RWPE2 (cell line): ENCODE data around the gene XPR1.

ENCODE experiments used
- ATAC-seq: fragments of 200-7000 bp; cut with Tn5 transposase; 3 replicates; pipeline ENCODE4 v1.9.1; 2021; ENCODE audit warnings: low read depth
- DNase-seq: peaks from one replicate; pipeline ENCODE4 v3.0.0-alpha.2; 2020; ENCODE audit warnings: low spot score
- H3K27ac ChIP-seq: fragments of 450-650 bp; 2 replicates; pipeline ENCODE4 v1.5.1; 2017; ENCODE audit warnings: mild to moderate bottlenecking; ENCODE audit not compliant: poor library complexity, severe bottlenecking
- H3K27me3 ChIP-seq: fragments of 250-450 bp; sonication (Bioruptor Pico); 2 replicates; pipeline ENCODE4 v1.5.1; 2021; ENCODE audit warnings: mild to moderate bottlenecking, moderate library complexity; ENCODE audit not compliant: insufficient read depth, poor library complexity, severe bottlenecking
- H3K36me3 ChIP-seq: fragments of 250-450 bp; sonication (Bioruptor Pico); 2 replicates; pipeline ENCODE4 v1.5.1; 2020; ENCODE audit warnings: low read depth, mild to moderate bottlenecking, moderate library complexity
- H3K4me1 ChIP-seq: fragments of 250-450 bp; sonication (Bioruptor Pico); 2 replicates; pipeline ENCODE4 v1.5.1; 2021; ENCODE audit warnings: mild to moderate bottlenecking, moderate library complexity; ENCODE audit not compliant: insufficient read depth, poor library complexity, severe bottlenecking
- H3K4me3 ChIP-seq: fragments of 250-450 bp; sonication (Bioruptor Pico); 2 replicates; pipeline ENCODE4 v1.5.1; 2021; ENCODE audit warnings: mild to moderate bottlenecking, moderate library complexity; ENCODE audit not compliant: severe bottlenecking
- H3K9me3 ChIP-seq: fragments of 250-450 bp; sonication (Bioruptor Pico); 2 replicates; pipeline ENCODE4 v1.5.1; 2021; ENCODE audit warnings: mild to moderate bottlenecking, moderate library complexity; ENCODE audit not compliant: severe bottlenecking
- TF ChIP-seq, protein P1 (sequence below): fragments of 450-650 bp; IDR thresholded peaks from one replicate; pipeline ENCODE4 v1.5.1; 2017; ENCODE audit warnings: mild to moderate bottlenecking, moderate library complexity; ENCODE audit not compliant: poor library complexity, severe bottlenecking

The XPR1 gene

DNA sequence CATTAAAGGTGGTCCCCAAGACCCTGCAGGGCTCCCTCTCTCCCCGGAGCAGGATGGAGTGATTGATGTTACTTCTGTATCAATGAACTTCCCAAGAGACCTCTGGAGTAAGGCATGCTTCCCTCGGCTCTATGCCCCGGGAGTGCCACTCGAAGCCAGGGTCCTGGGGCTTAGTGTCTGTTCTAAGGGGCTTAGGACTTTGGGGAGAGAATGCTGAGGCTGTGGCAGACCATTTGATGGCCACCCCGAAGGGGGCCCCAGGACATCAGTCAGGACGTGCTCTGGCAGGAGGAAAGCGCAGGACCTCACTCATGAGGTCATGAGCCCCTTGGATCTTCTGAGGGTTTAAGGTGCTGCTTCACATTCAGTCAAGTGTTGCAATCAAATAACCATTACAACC is 288.4 kb downstream of the XPR1 start:
- H3K4me3 ChIP-seq: no peak overlapping the region
- ATAC-seq (no peak), DNase-seq (no peak)
- no peaks in the 10 kb centered on the region for H3K9me3 ChIP-seq
- no peaks in the 10 kb centered on the region for H3K27me3 ChIP-seq
- no peak overlapping the region for H3K27ac ChIP-seq
- H3K36me3 ChIP-seq: no peaks in the 10 kb centered on the region
- no peaks in the 10 kb centered on the region for H3K4me1 ChIP-seq
- TF ChIP-seq, protein P1, sequence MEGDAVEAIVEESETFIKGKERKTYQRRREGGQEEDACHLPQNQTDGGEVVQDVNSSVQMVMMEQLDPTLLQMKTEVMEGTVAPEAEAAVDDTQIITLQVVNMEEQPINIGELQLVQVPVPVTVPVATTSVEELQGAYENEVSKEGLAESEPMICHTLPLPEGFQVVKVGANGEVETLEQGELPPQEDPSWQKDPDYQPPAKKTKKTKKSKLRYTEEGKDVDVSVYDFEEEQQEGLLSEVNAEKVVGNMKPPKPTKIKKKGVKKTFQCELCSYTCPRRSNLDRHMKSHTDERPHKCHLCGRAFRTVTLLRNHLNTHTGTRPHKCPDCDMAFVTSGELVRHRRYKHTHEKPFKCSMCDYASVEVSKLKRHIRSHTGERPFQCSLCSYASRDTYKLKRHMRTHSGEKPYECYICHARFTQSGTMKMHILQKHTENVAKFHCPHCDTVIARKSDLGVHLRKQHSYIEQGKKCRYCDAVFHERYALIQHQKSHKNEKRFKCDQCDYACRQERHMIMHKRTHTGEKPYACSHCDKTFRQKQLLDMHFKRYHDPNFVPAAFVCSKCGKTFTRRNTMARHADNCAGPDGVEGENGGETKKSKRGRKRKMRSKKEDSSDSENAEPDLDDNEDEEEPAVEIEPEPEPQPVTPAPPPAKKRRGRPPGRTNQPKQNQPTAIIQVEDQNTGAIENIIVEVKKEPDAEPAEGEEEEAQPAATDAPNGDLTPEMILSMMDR: no peak

DNA sequence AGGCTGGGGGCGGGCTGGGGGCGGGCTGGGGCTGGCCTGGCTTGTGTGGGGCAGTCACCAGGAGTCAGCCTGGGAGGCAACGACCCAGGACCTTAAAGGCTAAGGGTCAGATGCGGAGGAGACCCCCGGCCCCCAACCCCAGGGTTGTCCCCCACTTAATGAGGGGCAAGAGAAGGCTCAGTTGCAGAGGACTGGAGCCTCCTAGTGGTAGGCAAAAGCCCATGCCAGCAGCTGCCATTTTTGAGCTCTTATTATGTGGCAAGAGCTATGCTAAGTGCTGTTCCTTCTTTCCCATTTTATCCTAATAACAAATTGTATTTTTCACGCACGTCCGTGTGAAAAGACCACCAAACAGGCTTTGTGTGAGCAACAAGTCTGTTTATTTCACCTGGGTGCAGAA is 288.9 kb downstream of the XPR1 start:
- Histone ChIP-seq H3K9me3 (no peaks in the 10 kb centered on the region), H3K27me3 (no peaks in the 10 kb centered on the region), H3K36me3 (no peaks in the 10 kb centered on the region), H3K4me1 (no peaks in the 10 kb centered on the region), H3K4me3 (no peak overlapping the region), H3K27ac (no peak overlapping the region)
- DNase-seq: no peak
- no peak for ATAC-seq
- TF ChIP-seq, protein P1: no peak

DNA sequence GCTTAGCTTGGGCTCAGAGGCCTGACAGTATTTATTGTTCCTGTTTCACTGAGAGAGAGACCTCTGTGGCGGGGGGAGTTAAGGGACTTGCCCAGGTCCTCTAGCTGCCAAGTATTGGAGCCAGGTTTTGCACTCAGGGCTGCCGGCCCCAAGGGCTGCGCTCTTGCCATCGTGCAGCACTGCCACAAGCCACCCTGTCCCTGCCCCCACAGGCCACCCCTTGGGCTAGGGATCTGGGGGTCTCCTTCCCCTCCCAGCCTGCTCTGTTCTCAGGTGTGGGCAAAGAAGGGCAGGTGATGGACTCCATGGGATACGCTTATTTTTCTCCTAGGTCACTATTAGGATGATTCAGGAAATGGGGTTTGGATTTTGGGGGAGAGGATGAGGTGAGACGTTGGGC is 289.6 kb downstream of the XPR1 start:
- DNase-seq (no peak), ATAC-seq (no peak)
- H3K36me3 ChIP-seq: no peaks in the 10 kb centered on the region
- H3K27ac ChIP-seq: no peak overlapping the region
- H3K27me3 ChIP-seq: no peaks in the 10 kb centered on the region
- no peaks in the 10 kb centered on the region for H3K9me3 ChIP-seq
- no peak overlapping the region for H3K4me3 ChIP-seq
- no peaks in the 10 kb centered on the region for H3K4me1 ChIP-seq
- TF ChIP-seq, protein P1: no peak

DNA sequence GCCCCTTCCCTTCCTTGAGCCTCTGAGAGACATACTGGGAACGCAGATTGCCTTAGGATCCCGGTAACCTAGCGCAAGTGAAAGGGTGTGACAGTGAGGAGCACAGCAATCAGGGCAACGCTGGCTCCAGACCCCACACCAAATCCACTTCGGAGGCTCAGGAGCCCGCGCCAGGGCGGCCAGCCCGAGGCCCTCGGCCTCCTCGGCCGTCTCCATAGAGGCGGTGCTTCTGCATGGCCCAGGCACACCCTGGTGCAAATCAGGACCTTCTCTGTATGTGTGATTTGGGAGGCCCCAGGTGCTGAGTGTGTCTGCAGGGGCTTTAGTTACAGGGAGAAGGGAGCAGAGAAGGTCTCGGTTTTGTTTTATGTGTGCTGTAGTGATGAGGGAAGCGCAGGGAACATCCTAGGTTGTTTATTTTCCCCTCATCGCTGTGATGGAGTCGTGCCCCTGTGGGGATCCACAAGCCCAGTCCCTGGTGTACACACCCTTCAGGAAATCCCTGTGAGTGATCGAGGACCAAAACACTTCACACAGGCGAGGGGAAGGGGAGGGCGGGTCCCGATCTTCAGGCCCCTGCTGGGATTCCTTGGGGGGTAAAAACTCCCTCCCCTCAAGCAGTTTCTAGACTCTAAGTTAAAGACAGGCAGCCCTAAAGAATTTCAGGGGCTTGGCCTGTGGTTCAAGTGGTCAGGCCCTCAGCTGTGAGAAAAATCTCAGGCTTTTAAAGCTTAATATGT is 290.2 kb downstream of the XPR1 start:
- H3K4me1 ChIP-seq: no peaks in the 10 kb centered on the region
- no peak overlapping the region for H3K27ac ChIP-seq
- H3K4me3 ChIP-seq: no peak overlapping the region
- H3K27me3 ChIP-seq: no peaks in the 10 kb centered on the region
- no peak for ATAC-seq
- H3K9me3 ChIP-seq: no peaks in the 10 kb centered on the region
- no peak for DNase-seq
- H3K36me3 ChIP-seq: no peaks in the 10 kb centered on the region
- TF ChIP-seq, protein P1: no peak

DNA sequence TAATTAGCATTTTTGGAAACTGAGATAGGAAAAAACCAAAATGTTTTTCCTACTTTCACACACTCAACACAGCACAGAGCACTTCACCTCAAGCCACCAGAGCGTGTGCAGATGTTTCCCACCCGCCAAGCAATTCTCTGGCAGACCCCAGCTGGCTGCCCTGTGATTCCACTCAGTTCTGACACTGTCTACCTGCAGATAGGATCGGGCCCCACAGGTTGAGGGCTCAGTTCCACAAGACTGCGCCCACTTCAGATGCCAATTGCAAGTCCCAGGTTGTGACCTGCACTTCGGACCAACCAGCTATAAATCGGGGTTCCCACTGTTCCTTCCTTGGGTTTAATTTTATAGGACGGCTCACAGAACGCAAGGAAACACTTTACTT is 290.8 kb downstream of the XPR1 start:
- no peaks in the 10 kb centered on the region for H3K4me1 ChIP-seq

More for the DNA sequence above, 290.8 kb downstream of the XPR1 start:
- no peaks in the 10 kb centered on the region for H3K36me3 ChIP-seq
- TF ChIP-seq, protein P1: no peak
- no peaks in the 10 kb centered on the region for H3K9me3 ChIP-seq
- H3K27me3 ChIP-seq: no peaks in the 10 kb centered on the region
- H3K27ac ChIP-seq: no peak overlapping the region
- ATAC-seq (no peak), DNase-seq (no peak)
- no peak overlapping the region for H3K4me3 ChIP-seq
